Activated T-cell treated with anti-CD3 and anti-CD28 coated beads for 48 hours (primary cell): ENCODE results near the gene CCR5AS.
"Not testable (repeated sequence)": the region's sequence is repeated elsewhere in the genome, so short reads cannot be mapped to it uniquely, and the experiment has no call there.

Source experiments
- DNase-seq: peaks from one replicate; pipeline ENCODE4 v3.0.0-alpha.2; 2020; ENCODE audit warnings: low read depth

CCR5AS gene

DNA sequence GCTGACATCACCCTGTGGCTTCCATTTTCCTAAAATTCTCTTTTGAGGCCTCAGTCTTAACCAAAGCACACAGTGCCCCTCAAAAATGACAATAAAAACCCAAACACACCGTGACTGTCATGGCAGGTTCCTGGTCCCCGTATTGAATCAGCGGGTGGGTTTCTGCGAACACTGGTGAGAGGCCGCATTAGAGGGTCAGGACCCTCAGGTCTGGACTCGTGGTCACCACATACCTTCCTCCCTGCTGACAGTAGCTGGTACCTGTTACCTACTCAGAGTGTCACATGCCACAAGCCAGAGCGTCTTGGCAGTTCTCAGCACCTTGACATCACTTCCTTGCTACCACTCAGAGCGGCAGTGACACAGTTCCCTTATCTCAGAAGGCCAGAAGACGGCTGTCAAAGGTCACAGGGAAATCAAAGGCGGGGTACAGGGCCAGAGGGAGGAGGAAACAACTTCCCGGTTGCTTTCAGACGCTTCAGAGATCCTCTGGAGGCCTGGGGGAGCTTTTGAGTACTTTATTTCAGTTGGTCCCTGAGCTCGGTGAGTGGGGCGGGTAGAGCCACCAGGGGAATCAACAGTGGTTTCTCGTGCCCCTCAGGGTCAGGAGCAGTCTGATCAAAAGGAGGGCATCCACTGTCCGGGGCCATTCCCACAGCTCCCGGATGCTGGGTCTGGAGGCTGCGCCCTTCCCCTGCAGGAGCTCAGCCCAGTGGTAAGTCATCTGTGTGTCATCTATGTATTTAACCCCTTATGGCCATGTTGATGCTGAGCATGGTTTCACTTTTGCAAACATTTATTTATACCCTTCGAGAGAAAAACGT lies at the start of gene CCR5AS, which contains the start of gene CCRL2:
Gene CCR5AS, minus strand, starts transcription at position 279 of the 824 bp plus-strand sequence.
Gene CCRL2, plus strand, starts transcription at position 472 of the 824 bp plus-strand sequence. CDS start 821 bp downstream, outside the sequence.
- DNase-seq = peak; percentile 31

DNA sequence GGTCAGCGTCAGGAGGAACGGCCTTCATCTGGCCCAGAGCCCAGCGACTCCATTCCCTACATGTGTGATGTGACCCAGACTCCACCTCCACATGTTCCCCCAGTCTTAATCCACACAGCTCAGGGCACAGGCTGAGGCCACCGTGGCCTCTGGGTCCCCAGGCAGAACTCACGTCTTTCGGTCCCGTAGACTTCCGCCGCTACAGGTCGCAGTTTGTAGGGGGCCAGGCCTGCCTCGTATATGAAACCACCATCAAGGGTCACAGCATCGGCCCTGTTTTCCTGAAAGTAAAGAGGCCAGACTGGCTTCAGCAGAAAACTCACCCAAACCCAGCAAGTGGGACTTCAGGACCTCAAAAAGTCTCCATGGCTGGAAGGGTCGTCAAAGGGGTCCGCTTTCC lies 49.3 kb upstream of the CCR5AS start:
- no peak for DNase-seq

DNA sequence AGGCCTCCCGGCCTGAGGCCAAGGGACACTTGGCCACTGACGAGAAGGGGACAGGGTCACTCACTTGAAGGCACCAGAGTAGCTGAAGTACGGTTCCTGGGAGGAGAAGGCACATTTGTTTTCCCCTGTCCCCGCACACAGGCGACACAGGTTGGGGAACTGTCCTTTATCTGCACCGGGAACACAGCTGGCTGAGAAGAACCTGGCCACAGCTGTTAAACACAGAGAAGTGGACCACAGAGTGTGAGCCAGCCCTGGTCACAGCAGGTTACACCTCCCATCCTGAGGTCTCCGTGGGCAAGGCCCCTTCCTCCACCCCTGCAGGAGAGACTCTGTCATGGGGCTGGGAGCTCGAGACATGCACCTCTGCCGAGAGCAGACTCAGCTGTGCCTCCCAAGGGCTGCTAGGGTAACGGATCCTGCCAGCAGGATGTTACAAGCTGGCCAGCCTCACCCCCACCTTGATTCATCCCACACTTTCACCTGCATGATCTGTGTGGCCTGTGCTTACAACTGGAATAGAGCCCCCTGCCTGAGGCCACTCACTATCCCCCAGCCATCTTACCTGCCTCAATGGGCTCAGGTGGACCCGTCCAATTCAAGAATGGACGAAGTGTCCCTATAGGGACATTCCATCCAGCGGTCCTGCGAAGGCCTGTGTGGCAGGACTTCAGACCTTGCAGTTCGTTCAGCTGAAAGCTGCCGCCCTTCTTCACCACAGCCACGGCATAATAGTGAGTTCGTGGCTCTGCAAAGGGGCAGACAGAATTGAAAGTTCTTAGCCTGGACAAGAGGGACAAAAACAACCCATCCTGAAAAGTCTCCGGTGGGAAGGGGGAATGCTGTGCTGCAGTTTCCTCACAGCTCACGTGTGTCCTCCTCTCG lies 48.6 kb upstream of the CCR5AS start:
- no peak for DNase-seq

DNA sequence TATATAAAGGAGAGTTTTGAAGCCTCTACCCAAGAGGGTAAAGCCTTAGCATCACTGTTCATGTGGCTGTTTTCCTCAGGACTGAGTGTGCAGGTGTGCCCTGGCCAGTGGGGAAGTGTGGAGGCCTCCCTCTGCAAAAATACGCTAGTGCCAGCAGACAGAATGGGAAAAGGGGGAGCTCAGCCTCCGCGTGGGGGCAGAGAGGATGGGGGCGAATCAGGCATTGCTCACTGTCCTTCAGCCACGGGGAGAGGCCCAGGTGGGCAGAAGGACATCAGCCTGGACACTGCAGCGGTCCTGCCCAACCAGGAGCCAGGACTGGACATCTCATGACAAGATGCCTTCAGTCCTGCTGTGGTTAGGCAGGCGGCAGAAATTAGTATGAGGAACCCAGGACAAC lies 47.7 kb upstream of the CCR5AS start:
- no peak for DNase-seq

DNA sequence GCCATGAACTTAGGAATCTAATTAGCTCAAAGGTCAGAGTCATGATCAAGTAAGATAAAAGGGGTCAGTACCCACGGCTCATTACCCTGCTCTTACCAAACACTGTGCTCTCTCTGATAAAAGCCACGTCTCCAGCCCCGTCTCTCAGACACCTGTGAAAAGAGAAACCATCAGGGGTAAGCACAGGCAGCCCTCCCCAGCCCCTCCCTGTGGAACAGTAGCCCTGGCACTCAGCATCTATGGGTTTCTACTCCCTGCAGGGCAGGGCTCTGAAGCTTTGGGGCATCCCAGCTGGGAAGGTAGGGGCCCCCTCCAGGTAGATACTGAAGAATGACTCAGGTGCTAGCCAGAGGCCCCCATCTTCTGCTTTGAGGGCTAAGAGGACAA lies 47.3 kb upstream of the CCR5AS start:
- no peak for DNase-seq

DNA sequence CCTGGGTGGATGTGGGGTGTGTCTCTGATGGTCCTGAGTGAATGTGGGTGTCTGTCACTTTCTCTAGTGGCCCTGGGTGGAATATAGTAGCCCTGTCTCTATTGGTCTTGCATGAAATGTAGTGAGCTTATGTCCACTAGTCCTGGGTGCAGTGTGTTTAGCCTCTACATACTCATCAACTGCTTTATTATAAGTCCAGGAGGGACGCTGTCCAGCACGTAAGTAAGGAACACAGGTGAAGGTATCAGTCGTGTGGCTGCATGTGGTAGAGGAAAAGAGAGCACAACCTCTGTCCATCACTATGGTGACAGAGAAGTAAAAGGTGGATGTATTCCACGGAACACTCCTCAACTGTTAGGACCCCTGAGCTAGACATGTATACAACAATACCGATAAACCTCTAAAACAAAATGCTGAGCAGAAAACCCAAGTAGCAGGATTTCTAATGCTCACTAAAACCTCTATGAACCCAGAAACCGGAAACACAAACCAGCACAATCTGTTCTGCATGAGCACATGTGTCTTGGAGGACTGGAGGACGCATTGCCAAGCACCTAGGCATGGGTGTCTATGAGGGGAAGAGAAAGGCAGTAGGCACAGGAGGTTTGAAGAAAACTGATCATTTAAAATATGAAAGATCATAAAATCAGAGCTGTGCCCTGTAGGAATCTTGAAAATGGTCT lies 46.8 kb upstream of the CCR5AS start:
- DNase-seq = no peak

DNA sequence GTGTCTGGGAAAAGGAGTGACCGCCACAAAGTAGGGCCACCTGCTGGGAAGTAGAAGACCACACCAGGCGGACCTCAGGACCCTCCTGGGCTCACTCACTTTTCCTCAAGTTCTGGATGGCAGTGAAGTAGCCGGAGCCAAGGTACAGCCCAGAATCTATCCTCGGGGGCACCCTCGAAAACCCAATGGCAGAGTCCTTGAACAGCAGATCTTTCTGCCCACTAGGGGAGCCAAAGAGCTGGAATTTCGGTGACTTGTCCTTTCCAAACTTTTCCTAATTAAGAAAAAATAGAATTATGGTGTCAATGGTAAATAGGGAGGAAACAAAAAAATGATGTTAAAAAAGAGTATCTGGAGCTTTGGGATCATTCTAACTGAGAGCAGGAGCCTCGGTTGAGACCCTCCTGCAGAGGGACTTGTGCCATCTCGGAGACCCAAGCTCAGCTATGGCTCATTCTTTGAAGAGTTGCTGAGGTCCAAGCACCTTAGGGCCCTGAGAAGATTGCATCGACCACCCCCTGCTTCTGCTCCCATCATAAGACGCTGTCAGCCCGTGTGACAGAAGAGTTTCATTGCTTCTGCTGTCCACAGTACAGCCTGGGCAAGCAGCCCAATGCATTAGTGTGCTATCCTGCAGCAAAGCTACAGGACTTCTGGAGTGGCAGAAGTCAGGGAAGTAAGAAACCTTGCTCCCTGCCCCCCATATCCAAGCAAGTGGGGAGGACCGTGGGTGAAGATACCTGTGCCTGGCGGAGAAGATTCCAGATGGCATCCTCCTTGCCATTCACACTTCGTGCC lies 43.1 kb upstream of the CCR5AS start:
- no peak for DNase-seq

DNA sequence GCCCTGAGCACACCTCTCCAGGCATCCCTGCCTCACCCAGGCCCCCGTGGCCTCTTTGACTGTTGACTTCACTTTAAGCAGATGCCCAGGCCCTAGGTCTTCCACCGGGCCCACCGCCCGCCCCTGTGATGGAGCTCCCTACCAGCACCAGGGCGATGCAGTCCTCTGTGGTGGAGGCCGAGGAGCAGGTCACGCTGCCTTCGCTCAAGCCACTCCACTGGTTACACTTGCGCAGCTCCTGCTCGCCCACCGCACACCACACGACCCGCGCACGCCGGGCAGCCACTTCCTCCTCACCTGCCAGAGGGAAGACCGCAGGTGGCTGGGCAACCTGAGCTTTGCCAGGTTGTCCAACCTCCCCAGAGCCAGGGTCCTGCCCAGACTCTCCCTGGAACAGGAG lies 41.9 kb upstream of the CCR5AS start:
- DNase-seq = no peak

DNA sequence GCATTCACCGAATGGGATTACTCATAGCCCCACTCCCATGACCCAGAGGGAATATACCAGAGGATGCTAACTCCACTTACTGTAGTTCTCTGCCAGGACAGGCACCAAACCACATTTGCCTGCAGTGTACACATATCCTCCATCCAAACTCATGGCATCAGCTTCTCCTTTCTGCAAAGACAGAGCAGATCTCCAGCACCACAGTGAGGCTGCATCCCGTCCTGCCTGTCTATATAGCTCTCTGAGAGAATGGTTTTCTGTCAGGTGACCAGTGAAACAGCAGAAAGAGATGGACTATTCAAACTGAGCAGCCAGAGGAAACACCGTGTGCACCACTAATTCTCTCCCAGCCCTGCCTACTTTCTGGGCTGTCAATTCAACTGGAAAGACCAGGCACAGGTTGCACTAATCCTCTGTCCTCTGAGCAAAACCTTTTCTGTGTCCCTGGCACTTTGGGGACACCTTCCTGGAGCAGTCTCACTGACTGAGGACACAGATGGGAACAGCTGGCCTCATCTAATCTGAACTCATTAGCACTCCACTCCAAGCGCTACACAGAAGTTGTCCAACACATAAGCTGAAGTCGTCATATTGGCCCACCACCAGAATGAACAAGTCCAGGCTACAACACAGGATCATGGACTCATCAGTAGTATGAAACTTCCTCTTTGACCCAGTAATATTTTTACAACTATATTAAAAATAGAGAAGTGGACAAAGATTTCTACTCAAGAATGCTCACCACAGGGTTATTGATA lies 40.5 kb upstream of the CCR5AS start:
- no peak for DNase-seq

DNA sequence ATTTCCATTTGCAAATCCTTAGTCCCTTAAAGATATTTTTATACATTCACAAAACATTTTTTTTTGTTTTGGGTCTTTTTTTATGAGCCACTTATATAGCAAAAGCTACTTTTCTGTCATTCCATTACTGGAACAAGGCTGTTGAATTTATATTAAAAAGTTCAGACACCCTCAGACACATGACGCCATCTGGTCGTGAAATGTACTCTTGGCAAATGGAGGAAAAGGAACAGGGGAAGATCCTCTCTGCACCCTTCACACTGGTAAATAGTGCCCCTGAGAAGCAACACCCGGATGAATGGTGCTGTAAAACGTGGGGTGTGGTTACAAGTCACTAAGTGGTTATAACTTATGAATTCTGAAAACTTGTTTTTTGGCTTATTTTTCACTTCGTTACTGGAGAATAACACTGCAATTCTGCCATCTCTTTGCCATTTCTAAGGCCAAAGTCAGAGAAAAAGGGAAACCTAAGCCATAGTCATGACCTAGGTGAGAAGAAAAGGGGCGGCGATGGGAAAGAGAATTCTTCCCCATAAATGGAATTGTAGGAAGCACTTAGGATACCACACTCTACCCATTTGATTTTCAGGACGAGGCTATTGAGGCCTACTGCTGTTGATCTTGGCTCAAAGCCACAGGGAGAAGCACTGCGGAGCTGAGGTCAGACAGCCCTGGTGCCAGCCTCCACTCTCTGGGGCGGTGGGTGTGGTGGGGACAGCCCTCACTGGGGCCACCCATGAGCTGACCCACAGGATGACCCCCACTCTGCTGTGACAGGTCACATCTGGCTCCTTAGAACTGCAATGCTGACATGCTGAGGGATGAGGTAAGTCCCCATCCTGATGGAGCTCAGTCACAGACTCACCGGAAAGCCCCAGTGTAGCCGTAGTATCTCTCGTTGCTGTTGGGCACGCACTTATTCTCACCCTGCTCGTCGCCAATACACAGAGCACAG lies 36.0 kb upstream of the CCR5AS start:
- DNase-seq = no peak

DNA sequence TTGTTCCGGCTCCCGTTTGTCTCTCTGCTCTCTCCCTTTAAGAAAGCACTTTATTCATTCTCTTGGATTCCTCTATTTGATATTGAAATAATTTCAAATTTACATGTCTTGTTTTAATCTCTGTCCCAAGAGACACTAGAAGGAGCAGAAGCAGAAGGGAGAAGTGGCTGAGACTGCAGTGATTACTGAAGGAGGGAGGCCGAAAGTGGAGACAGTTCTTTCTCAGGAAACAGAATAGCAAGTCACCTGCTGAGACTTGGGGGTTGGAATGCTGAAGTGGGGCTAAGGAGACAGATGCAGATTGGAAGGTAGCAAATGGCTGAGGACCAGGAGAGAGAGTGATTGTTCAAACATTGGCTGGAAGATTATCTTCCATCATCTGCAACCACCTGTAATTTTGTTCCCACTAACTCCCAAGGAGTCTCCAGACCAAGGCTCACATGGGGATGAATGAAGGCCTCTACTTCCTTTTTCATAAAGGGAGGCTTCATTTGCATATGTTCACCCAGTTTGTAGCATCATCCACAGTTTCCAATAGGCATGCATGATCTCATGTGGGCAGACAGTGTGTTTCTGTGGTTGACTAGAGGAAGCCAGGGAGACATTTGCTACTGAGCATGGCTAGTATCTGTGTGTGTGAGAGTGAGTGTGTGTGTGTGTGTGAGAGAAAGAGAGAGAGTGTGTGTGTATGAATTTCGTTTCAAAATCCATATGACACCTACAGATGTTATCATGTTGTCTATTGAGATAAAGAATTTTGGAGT lies 33.8 kb upstream of the CCR5AS start:
- DNase-seq = peak; percentile 8

DNA sequence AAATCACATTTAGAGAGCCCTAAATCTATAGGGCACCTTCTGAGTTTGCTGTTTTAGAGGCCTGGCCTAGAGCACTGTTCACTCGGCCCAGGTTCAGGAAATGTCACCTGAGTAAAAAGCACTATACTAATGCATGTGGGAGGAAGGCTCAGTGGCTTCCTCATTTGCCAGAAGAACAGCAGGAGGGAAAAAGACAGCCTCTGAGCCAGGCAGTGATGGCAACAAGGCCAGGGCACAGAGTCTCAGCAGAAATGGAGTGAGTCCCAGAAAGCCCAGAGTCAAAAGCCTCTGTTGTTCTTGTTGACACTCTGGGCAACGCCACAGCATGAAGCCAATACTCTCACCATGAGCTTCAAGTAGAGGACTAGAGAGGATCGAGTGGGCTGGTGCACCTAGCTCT lies 32.0 kb upstream of the CCR5AS start:
- no peak for DNase-seq

DNA sequence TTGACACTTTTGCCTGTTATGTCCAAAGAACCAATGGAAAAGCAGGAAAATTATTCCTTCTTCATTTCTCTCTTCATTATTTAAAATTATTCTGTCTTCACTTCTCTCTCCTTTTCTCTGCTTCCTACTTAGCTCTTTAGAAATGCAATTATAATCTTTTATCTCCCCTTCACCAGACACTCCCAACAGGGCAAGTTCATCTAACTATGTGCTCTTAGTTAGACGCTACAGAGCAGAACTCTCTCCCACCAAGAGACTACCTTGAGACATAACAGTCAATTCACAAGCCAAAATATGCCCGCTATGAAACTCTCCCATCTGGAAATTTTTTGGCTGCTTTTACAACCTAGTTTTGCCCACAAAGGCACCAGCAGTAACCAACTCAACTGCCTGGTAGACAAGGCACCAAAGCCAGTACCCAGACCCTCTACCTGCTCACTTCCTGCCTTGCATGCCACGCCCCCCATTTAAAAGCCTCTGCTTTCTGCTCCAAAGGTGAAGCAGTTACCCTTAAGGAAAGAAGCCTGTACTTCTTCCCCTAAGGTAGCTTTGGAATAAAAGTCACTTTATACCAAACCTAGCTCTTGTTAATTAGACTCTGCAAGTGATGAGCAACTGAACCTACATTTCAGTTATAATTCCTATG lies 28.3 kb upstream of the CCR5AS start:
- no peak for DNase-seq

DNA sequence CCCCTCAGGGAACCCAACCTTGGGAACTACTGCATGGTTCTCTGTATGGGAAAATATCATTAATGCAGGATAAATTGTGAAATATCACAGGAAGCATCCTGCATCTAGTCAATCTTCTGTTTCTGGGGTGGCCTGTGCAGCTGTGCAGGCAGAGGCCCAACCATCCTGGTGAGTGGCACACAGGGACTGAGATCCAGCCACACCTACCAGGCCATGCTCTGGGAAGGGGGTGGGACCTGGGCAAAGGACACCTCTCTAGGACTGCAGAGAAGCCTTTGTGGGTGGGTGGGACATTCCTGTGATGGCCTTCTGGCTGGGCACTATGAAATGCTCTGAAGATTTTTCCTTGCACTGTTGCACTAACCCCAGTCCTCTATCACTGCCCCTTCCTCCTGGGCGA lies 27.0 kb upstream of the CCR5AS start:
- DNase-seq = no peak

DNA sequence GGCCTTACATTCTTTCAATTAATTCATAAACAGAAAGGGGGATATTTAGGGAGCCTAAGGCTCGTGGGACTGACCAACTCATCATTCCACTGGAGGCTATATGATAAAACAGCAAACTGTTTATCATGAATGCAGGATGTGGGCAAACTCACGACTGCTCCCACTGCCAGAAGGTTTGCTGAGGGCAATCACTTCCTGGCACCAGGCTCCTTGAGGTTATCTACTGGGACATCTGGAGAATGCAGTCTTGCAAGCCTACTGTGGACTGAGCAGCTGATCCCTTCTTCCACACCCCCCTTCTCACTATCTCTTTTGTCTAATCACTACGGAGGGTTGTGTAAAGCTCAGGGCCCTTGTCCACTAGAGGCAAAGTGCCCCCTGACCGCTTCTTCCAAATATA lies 26.3 kb upstream of the CCR5AS start:
- not testable (repeated sequence) for DNase-seq

DNA sequence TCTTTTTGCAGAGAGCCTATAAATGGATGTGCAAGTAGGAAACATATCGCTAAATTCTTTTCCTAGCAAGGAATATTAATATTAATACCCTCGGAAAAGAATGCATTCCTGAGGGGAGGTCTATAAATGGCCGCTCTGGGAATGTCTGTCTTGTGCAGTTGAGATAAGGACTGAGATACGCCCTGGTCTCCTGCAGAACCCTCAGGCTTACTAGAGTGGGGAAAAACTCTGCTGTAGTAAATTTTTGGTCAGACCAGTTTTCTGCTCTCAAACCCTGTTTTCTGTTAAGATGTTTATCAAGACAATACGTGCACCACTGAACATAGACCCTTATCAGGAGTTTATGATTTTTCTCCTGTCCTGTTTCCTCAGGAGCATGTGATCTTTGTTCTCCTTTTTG lies 25.0 kb upstream of the CCR5AS start:
- DNase-seq = not testable (repeated sequence)

DNA sequence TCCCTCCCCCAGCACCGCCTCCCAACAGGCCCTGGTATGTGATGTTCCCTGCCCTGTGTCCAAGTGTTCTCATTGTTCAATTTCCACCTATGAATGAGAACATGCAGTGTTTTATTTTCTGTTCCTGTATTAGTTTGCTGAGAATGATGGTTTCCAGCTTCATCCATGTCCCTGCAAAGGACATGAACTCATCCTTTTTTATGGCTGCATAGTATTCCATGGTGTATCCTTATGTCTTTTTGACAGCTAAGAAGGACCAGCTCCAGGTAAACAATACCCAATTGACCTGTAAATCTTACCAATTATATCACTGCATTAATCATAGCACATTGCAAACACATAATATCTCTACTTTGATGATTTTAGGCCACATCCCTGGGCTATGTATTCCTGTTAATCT lies 24.0 kb upstream of the CCR5AS start:
- not testable (repeated sequence) for DNase-seq

DNA sequence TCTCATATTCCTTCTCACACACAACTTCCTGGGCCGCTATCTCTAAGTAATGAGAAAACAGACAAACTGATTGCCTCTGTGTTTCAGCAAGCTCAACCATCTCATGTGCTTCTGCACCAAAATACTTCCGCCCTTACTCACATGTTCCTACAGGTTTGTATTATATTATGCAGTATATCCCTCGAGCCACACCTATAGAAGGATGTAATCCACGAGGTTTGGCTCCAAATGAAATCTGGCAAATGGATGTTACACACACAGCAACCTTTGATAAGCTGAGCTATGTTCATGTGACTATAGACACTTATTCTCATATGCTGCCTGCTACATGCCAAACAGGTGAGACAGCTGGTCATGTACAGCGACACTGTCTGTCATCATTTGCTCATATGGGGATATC lies 22.8 kb upstream of the CCR5AS start:
- DNase-seq = no peak
